ENCODE measurements around the gene NR1H2. TPM values are rescaled to one million over a fixed set of nuclear protein-coding genes. Genes with fewer than 3 reads are reported as not detected.

NR1H2 gene
- total RNA-seq, 2 donors from 2014 or later = 97.0 to 121 TPM

DNA sequence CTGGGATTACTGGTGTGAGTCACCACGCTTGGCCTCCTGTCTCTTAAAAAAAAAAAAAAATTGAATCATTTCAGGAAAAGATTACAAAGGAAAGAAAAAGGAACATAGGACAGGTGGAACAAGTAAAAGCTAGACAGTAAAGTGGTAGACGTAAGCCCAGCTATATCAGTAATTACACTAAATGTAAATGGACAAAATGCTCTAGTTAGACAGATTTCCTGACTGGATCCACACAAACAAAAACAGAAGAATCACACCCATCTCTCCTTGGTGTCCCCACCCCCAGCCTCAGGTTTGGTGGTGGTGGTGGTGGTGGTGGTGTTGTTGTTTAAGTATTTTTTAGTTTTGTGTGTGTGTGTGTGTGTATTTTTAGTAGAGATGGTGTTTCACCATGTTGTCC lies 36.2 kb downstream of the NR1H2 start:
- no peaks in the 10 kb centered on the region for H3K4me1 ChIP-seq
- no peaks in the 10 kb centered on the region for H3K27me3 ChIP-seq
- H3K36me3 ChIP-seq = peaks cover 10% of the 10 kb centered on the region
- no peak for DNase-seq (ENCODE audit: low spot score)
- H3K27ac ChIP-seq = no peak overlapping the region
- no peak overlapping the region for H3K4me3 ChIP-seq
- TF ChIP-seq, protein P1, sequence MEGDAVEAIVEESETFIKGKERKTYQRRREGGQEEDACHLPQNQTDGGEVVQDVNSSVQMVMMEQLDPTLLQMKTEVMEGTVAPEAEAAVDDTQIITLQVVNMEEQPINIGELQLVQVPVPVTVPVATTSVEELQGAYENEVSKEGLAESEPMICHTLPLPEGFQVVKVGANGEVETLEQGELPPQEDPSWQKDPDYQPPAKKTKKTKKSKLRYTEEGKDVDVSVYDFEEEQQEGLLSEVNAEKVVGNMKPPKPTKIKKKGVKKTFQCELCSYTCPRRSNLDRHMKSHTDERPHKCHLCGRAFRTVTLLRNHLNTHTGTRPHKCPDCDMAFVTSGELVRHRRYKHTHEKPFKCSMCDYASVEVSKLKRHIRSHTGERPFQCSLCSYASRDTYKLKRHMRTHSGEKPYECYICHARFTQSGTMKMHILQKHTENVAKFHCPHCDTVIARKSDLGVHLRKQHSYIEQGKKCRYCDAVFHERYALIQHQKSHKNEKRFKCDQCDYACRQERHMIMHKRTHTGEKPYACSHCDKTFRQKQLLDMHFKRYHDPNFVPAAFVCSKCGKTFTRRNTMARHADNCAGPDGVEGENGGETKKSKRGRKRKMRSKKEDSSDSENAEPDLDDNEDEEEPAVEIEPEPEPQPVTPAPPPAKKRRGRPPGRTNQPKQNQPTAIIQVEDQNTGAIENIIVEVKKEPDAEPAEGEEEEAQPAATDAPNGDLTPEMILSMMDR (IDR thresholded peaks at IDR 0.05) = no peak
- no peaks in the 10 kb centered on the region for H3K9me3 ChIP-seq

DNA sequence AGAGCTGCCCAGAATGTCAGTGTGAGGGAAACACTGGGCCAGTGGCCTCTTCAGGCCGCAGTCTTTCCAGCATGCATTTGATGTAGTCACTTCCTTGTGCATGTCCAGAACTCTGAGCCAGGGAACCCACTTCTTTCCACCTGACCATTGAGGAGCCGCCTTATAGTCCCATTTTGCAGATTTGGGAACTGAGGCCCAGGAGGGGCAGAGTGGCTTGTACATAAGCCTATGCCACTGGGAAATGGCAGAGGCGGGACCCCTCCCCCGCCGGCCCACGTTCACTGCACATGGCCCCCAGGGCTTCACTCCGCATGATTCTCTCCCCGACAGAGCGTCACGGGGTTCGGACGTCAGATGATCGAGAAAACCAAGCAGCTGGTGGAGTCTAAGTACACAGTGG lies 36.8 kb downstream of the NR1H2 start:
- Histone ChIP-seq H3K27ac (no peak overlapping the region), H3K4me1 (no peaks in the 10 kb centered on the region), H3K9me3 (no peaks in the 10 kb centered on the region), H3K4me3 (no peak overlapping the region), H3K27me3 (no peaks in the 10 kb centered on the region), H3K36me3 (peaks cover 10% of the 10 kb centered on the region)
- TF ChIP-seq, protein P1 (IDR thresholded peaks at IDR 0.05) = no peak
- DNase-seq (ENCODE audit: low spot score) = no peak

DNA sequence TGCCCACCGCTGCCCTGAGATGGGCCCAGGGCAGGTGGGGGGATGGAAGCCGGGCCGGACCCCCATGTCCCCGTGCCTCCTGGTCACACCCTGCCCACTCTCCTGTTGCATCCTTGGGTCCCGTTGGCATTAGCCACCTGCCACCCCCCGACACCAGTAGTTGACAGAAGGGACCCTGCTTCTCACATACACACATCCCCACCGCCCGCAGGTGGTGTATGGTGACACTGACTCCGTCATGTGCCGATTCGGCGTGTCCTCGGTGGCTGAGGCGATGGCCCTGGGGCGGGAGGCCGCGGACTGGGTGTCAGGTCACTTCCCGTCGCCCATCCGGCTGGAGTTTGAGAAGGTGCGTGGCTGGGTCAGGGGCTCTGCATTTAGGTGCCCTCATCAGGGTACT lies 37.3 kb downstream of the NR1H2 start:
- TF ChIP-seq, protein P1 (IDR thresholded peaks at IDR 0.05) = no peak
- DNase-seq (ENCODE audit: low spot score) = no peak
- peaks cover 0 to under 1% of the 10 kb centered on the region in 2 donors for H3K27me3 ChIP-seq
- H3K4me1 ChIP-seq = peaks cover 0 to 4% of the 10 kb centered on the region in 2 donors
- H3K9me3 ChIP-seq = no peaks in the 10 kb centered on the region
- H3K4me3 ChIP-seq = no peak overlapping the region
- no peak overlapping the region for H3K27ac ChIP-seq
- peaks cover 10% of the 10 kb centered on the region for H3K36me3 ChIP-seq

DNA sequence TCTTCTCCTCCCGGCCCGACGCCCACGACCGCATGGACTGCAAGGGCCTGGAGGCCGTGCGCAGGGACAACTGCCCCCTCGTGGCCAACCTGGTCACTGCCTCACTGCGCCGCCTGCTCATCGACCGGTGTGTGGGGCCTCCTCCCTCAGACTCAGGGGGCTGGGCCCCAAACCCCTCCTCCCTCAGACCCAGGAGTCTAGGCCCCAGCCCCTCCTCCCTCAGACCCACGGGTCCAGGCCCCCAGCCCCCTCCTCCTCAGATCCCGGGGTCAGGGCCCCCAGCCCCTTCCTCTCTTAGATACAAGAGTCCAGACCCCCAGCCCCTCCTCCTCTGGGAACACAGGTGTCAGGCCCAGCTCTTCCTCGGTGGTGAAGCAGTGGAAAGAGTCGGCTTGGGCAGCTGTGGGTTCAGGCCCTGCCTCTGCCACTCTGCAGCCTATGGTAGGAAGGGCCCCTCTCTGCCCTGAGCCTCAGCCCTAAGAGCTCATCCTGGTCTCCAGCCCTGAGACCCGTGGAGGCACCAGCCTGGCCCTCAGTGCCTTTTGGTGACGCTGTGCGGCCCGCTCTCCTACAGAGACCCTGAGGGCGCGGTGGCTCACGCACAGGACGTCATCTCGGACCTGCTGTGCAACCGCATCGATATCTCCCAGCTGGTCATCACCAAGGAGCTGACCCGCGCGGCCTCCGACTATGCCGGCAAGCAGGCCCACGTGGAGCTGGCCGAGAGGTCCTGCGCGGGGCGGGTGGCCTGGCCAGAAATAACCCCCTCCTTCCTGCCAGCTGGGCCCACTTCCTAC lies 38.8 kb downstream of the NR1H2 start:
- Histone ChIP-seq H3K9me3 (no peaks in the 10 kb centered on the region), H3K4me3 (no peak overlapping the region), H3K4me1 (peaks cover 0 to 10% of the 10 kb centered on the region in 2 donors), H3K27ac (no peak overlapping the region), H3K36me3 (no peaks in the 10 kb centered on the region), H3K27me3 (peaks cover 4 to 5% of the 10 kb centered on the region in 2 donors)
- DNase-seq (ENCODE audit: low spot score) = peak; percentile 79
- TF ChIP-seq, protein P1 (IDR thresholded peaks at IDR 0.05) = peak; percentile 80 to 93

DNA sequence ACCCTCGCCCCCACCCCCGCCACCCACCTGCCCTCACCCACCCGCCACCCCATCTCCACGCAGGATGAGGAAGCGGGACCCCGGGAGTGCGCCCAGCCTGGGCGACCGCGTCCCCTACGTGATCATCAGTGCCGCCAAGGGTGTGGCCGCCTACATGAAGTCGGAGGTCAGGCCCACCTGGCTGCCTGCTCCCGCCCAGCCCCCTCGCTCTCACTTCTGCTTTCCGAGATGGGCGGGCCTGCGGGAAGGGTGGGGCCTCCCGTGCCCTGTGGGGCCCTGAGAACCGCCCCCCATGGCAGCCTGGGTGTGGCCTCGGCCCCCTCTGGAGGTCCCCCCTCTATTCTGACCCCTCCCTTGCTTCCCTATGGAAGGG lies 39.4 kb downstream of the NR1H2 start:
- DNase-seq (ENCODE audit: low spot score) = no peak
- Histone ChIP-seq H3K27me3 (peaks cover 4 to 5% of the 10 kb centered on the region in 2 donors), H3K9me3 (no peaks in the 10 kb centered on the region), H3K4me1 (peaks cover 0 to 10% of the 10 kb centered on the region in 2 donors), H3K4me3 (no peak overlapping the region), H3K36me3 (no peaks in the 10 kb centered on the region), H3K27ac (no peak overlapping the region)
- TF ChIP-seq, protein P1 (IDR thresholded peaks at IDR 0.05) = no peak

Data from right atrium auricular region (tissue), 2 donors.